PC-9 (cell line): ENCODE measurements around the gene RFX8.

Experiments
- CTCF ChIP-seq: fragments of 200-600 bp; sonication (generic); conservative IDR thresholded peaks from 2 replicates; pipeline ENCODE4 v1.6.1; 2017; ENCODE audit warnings: mixed run types, antibody characterized with exemption, mild to moderate bottlenecking, moderate library complexity
- EZH2 ChIP-seq: fragments of 200-600 bp; sonication (generic); IDR thresholded peaks from 2 replicates; pipeline ENCODE4 v1.8.0; 2017; ENCODE audit warnings: antibody characterized with exemption, low read depth

- TF ChIP-seq CTCF (0 out of 2 replicates have a peak, but pooled peaks have one; percentile 20), EZH2 (no peak)
Observed at GRCh38 chr2:101401906-101402305, 73.0 kb downstream of the RFX8 start.
